ENCODE results near the gene OR1F1. TPM values are rescaled to one million over a fixed set of nuclear protein-coding genes. Genes with fewer than 3 reads are reported as not detected.
A peak's percentile ranks its signal among the peaks of the same experiment; 100 is the strongest.
"Not testable (repeated sequence)": the region's sequence is repeated elsewhere in the genome, so short reads cannot be mapped to it uniquely, and the experiment has no call there.

OR1F1 gene
- total RNA-seq, 1 donor from 2014 or later, result 0.32 TPM

DNA sequence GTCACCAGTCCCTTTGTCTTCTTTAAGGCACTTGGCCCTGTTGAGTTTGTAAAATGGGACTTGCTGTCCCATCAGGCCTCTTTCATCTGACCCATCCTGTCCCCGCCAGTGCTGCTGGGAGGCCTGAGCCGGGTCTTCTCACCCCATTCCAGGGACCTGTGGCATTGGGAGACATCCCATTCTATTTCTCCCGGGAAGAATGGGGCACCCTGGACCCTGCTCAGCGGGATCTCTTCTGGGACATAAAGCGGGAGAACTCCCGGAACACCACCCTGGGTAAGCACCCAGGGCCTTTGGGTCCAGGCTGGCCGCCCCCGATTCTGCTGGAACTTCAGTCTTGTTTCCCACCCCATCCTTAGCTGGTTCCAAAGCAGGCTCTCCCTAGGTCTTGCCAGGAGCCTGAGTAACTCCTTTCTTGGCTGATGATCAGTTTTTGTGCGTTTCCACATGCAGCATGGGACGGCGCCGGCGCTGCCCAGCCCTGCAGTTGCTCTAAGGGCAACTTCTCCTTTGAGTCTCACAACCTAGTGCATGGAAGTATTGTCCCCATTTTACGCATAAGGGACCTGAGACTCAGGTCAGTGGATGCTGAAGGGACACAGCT is 49.1 kb upstream of the OR1F1 start:
- no peaks in the 10 kb centered on the region for H3K9me3 Mint-ChIP-seq (ENCODE audit: unreplicated experiment)
- Histone ChIP-seq H3K27ac (ENCODE audit: low read depth, low read length) (no peak overlapping the region), H3K9ac (ENCODE audit: low read length) (peak overlapping the region; percentile 23), H3K9me3 (ENCODE audit: insufficient read depth, low read depth, low read length) (no peaks in the 10 kb centered on the region), H3K4me3 (ENCODE audit: insufficient read depth, low read depth, low read length) (no peak overlapping the region), H3K27me3 (ENCODE audit: insufficient read depth, low read length) (no peaks in the 10 kb centered on the region), H3K4me2 (ENCODE audit: low read length) (no peak overlapping the region), H3K36me3 (ENCODE audit: insufficient read depth, low read length) (no peaks in the 10 kb centered on the region), H3K79me2 (ENCODE audit: insufficient read depth, low read length) (peaks cover 27% of the 10 kb centered on the region), H3K4me1 (ENCODE audit: insufficient read depth, low read length) (peaks cover 6% of the 10 kb centered on the region), H4K20me1 (ENCODE audit: insufficient read depth, low read length) (no peaks in the 10 kb centered on the region), H2AFZ (ENCODE audit: low read depth, low read length) (no peak overlapping the region)
- no peak overlapping the region for H3K27ac Mint-ChIP-seq (ENCODE audit: unreplicated experiment)
- DNase-seq (ENCODE audit: low read depth) (no peak), FAIRE-seq (no peak)
- peaks cover 9% of the 10 kb centered on the region for H3K4me1 Mint-ChIP-seq (ENCODE audit: low read depth, unreplicated experiment)
- H3K27me3 Mint-ChIP-seq (ENCODE audit: low read depth, unreplicated experiment), result no peaks in the 10 kb centered on the region
- peaks cover 17% of the 10 kb centered on the region for H3K36me3 Mint-ChIP-seq (ENCODE audit: low read depth, unreplicated experiment)
- TF ChIP-seq, protein P1, sequence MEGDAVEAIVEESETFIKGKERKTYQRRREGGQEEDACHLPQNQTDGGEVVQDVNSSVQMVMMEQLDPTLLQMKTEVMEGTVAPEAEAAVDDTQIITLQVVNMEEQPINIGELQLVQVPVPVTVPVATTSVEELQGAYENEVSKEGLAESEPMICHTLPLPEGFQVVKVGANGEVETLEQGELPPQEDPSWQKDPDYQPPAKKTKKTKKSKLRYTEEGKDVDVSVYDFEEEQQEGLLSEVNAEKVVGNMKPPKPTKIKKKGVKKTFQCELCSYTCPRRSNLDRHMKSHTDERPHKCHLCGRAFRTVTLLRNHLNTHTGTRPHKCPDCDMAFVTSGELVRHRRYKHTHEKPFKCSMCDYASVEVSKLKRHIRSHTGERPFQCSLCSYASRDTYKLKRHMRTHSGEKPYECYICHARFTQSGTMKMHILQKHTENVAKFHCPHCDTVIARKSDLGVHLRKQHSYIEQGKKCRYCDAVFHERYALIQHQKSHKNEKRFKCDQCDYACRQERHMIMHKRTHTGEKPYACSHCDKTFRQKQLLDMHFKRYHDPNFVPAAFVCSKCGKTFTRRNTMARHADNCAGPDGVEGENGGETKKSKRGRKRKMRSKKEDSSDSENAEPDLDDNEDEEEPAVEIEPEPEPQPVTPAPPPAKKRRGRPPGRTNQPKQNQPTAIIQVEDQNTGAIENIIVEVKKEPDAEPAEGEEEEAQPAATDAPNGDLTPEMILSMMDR (IDR thresholded peaks at IDR 0.05; ENCODE audit: insufficient read depth, low read depth, low read length), result no peak
- TF ChIP-seq EZH2 (IDR thresholded peaks at IDR 0.05; ENCODE audit: insufficient read depth, low read length), result no peak
- no peak overlapping the region for H3K4me3 Mint-ChIP-seq (ENCODE audit: unreplicated experiment)

- Histone ChIP-seq H3K9ac (ENCODE audit: low read length) (peak overlapping the region; percentile 23), H3K79me2 (ENCODE audit: insufficient read depth, low read length) (peaks cover 21% of the 10 kb centered on the region)
- not testable (repeated sequence) for H3K4me3 ChIP-seq (ENCODE audit: insufficient read depth, low read depth, low read length); H3K4me3 Mint-ChIP-seq (ENCODE audit: unreplicated experiment); H3K36me3 ChIP-seq (ENCODE audit: insufficient read depth, low read length); H3K4me1 Mint-ChIP-seq (ENCODE audit: low read depth, unreplicated experiment); H3K9me3 ChIP-seq (ENCODE audit: insufficient read depth, low read depth, low read length); H3K4me1 ChIP-seq (ENCODE audit: insufficient read depth, low read length); H3K27me3 ChIP-seq (ENCODE audit: insufficient read depth, low read length); DNase-seq (ENCODE audit: low read depth); H3K27ac ChIP-seq (ENCODE audit: low read depth, low read length); H3K4me2 ChIP-seq (ENCODE audit: low read length); H3K9me3 Mint-ChIP-seq (ENCODE audit: unreplicated experiment); H3K27ac Mint-ChIP-seq (ENCODE audit: unreplicated experiment); FAIRE-seq; H3K27me3 Mint-ChIP-seq (ENCODE audit: low read depth, unreplicated experiment); H2AFZ ChIP-seq (ENCODE audit: low read depth, low read length); H4K20me1 ChIP-seq (ENCODE audit: insufficient read depth, low read length)
- peaks cover 17% of the 10 kb centered on the region for H3K36me3 Mint-ChIP-seq (ENCODE audit: low read depth, unreplicated experiment)
These were observed 48.4 kb upstream of the OR1F1 start for GRCh38 chr16:3139561-3139960.

GRCh38 chr16:3140603-3141427 is 47.2 kb upstream of the OR1F1 start:
- Mint-ChIP-seq H3K27me3 (ENCODE audit: low read depth, unreplicated experiment) (peaks cover 2% of the 10 kb centered on the region), H3K4me3 (ENCODE audit: unreplicated experiment) (no peak overlapping the region), H3K36me3 (ENCODE audit: low read depth, unreplicated experiment) (peaks cover 17% of the 10 kb centered on the region), H3K4me1 (ENCODE audit: low read depth, unreplicated experiment) (peaks cover 9% of the 10 kb centered on the region), H3K27ac (ENCODE audit: unreplicated experiment) (no peak overlapping the region), H3K9me3 (ENCODE audit: unreplicated experiment) (no peaks in the 10 kb centered on the region)
- H3K27me3 ChIP-seq (ENCODE audit: insufficient read depth, low read length), result no peaks in the 10 kb centered on the region
- no peak overlapping the region for H3K4me3 ChIP-seq (ENCODE audit: insufficient read depth, low read depth, low read length)
- H3K9me3 ChIP-seq (ENCODE audit: insufficient read depth, low read depth, low read length), result no peaks in the 10 kb centered on the region
- H4K20me1 ChIP-seq (ENCODE audit: insufficient read depth, low read length), result no peaks in the 10 kb centered on the region
- peaks cover 11% of the 10 kb centered on the region for H3K79me2 ChIP-seq (ENCODE audit: insufficient read depth, low read length)
- no peak overlapping the region for H2AFZ ChIP-seq (ENCODE audit: low read depth, low read length)
- no peak for FAIRE-seq
- H3K4me1 ChIP-seq (ENCODE audit: insufficient read depth, low read length), result peaks cover 4% of the 10 kb centered on the region
- no peak for DNase-seq (ENCODE audit: low read depth)
- H3K4me2 ChIP-seq (ENCODE audit: low read length), result no peak overlapping the region
- H3K9ac ChIP-seq (ENCODE audit: low read length), result no peak overlapping the region
- no peak for TF ChIP-seq EZH2 (IDR thresholded peaks at IDR 0.05; ENCODE audit: insufficient read depth, low read length)
- TF ChIP-seq, protein P1 (IDR thresholded peaks at IDR 0.05; ENCODE audit: insufficient read depth, low read depth, low read length), result no peak
- no peaks in the 10 kb centered on the region for H3K36me3 ChIP-seq (ENCODE audit: insufficient read depth, low read length)
- H3K27ac ChIP-seq (ENCODE audit: low read depth, low read length), result no peak overlapping the region

Measured in astrocyte (in vitro differentiated cells and primary cell).